Heart right ventricle (tissue), 16 donors: ENCODE data around the gene HABP2. TPM values are rescaled to one million over a fixed set of nuclear protein-coding genes. Genes with fewer than 3 reads are reported as not detected.

Experiments used
- ATAC-seq, 8 donors: fragments of 200-7000 bp; cut with Tn5 transposase; one replicate each; pipeline ENCODE4 v1.9.1; 2020; ENCODE audit warnings: mild to moderate bottlenecking in 8 of 8, moderate library complexity in 8 of 8, moderate number of reproducible peaks in 1 of 8
- DNase-seq, 2 donors: peaks; one replicate each; pipeline ENCODE4 v3.0.0-alpha.2; 2020
- H3K27ac ChIP-seq, 10 donors: fragments of 200-600 bp; sonication (generic) in 2 of 10; one replicate each; pipeline versions ENCODE4 v1.5.0 to v1.8.0; 2020 to 2022; ENCODE audit warnings: mild to moderate bottlenecking in 3 of 10
- H3K27me3 ChIP-seq, 7 donors: fragments of 200-600 bp; one replicate each; pipeline ENCODE4 v1.8.0; 2021 to 2022; ENCODE audit warnings: mild to moderate bottlenecking in 2 of 7
- H3K36me3 ChIP-seq, 9 donors: fragments of 200-600 bp; sonication (generic) in 1 of 9; one replicate each; pipeline versions ENCODE4 v1.5.0 to v1.8.0; 2020 to 2022; ENCODE audit warnings: mild to moderate bottlenecking in 2 of 9
- H3K4me1 ChIP-seq, 9 donors: fragments of 200-600 bp; sonication (generic) in 1 of 9; one replicate each; pipeline versions ENCODE4 v1.5.0 to v1.8.0; 2020 to 2022; ENCODE audit warnings: mild to moderate bottlenecking in 4 of 9
- H3K4me3 ChIP-seq, 10 donors: fragments of 200-600 bp; sonication (generic) in 2 of 10; one replicate each; pipeline versions ENCODE4 v1.5.0 to v1.8.0; 2020 to 2022; ENCODE audit warnings: mild to moderate bottlenecking in 7 of 10, moderate library complexity in 2 of 10
- H3K9me3 ChIP-seq, 11 donors: fragments of 200-600 bp in 10 of 11; sonication (generic) in 2 of 11; one replicate each; pipeline versions ENCODE4 v1.5.0 to v1.8.0; 2013 to 2022; ENCODE audit warnings: mild to moderate bottlenecking in 2 of 11, control low read depth in 1 of 11, moderate library complexity in 1 of 11
- WGBS, 2 donors: extraction: QIAGEN DNeasy Blood & Tissue Kit; methylation state at CpG; one replicate each; pipeline ENCODE4 v1.1.7; 2013; ENCODE audit warnings: inconsistent platforms in 1 of 2; 5-methylcytosine and 5-hydroxymethylcytosine counted together
- intact Hi-C, 10 donors: fragments of 100-400 bp; cut with DNase I; formaldehyde crosslinking; loops; one replicate each; pipeline versions ENCODE4 v1.11.1 to v1.14.2; 2022
- polyA plus RNA-seq, 2 donors: library from polyadenylated mRNA; stranded (reverse); fragments of 200-250 nt; gene quantifications; one replicate each; pipeline ENCODE4 v1.2.3, GENCODE V29; 2013
- total RNA-seq, 10 donors: library from RNA; stranded (reverse); fragmentation: NEBNext Ultra II Directional in 3 of 10; extraction: Animal tissue kit (Norgen Biotek cat#: 25700) in 3 of 10; gene quantifications; one replicate each; pipeline versions ENCODE4 v1.2.1 to v1.2.4, GENCODE V29; 2021 to 2023
- TF ChIP-seq, protein P1 (sequence below), 9 donors: fragments of 200-600 bp; sonication (generic) in 2 of 9; IDR thresholded peaks; one replicate each; pipeline versions ENCODE4 v1.5.0 to v1.8.0; 2021 to 2022; ENCODE audit warnings: antibody characterized with exemption in 9 of 9, mild to moderate bottlenecking in 5 of 9, moderate library complexity in 1 of 9
- donor health status: Arrhythmogenic right ventricular cardiomyopathy.
- donor health status: ischemic (EF 13 %, LVEDD 7.1; RV severe dilation, severe dysfunction).
- donor health status: healthy with polysubstance abuse.
- donor health status: DM: no; HTN: yes; CAD: no.
- donor health status: DM: no; HTN: no; CAD: no.
- donor health status: ischemic (EF 25% LVEDD 6.9; RV normal size, moderate dysfunction).
- donor health status: ischemic (EF 25% LVEDD 5.7; RV mildly dilated, moderate dysfunction).
- donor health status: healthy.
- donor health status: DM: yes; HTN: yes; CAD: no.
- donor health status: Ischemic cardiomyopathy.
- donor health status: ischemic (EF 35%, LVEDD 5.7; RV mildly dilated, moderate dysfunction).
- donor health status: nonischemic (EF 11% LVEDD 7.7; RV severe dilation, severe dysfunction).
- donor health status: DM: yes; HTN: yes; CAD: no.
- donor health status: PGD.
- donor health status: ischemic (EF 29% LVEDD 5.4; RV normal size, mild dysfunction).
- donor health status: nonischemic (EF 23%, LVEDD 6.1; RV moderate dilation, normal function).

Gene HABP2
- total and polyA plus RNA-seq, 12 donors: 0.12 to 0.51 TPM; not detected in 10

DNA sequence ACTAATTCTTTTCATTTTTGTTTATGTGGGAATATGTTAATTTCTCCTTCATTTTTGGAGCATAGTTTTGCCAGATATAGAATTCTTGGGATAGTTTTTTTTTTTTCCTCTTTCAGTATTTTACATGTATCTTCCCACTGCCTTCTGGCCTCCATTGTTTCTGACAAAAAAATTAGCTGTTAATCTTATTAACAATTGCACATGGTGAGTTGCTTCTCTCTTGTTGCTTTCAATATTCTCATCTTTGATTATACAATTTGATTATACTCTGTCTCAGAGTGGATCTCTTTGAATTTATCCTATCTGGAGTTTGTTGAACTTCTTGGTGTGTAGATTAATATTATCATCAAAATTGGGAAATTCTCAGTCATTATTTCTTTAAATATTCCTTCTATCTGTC, 41.4 kb upstream of the HABP2 start:
- Histone ChIP-seq H3K27me3 (peaks cover 0 to 4% (median 0%) of the 10 kb centered on the region in 7 donors), H3K9me3 (peaks cover 0 to 28% (median 7%) of the 10 kb centered on the region in 11 donors), H3K4me1 (no peaks in the 10 kb centered on the region), H3K4me3 (no peak overlapping the region), H3K27ac (no peak overlapping the region), H3K36me3 (no peaks in the 10 kb centered on the region)
- ATAC-seq: no peak
- no peak for DNase-seq
- intact Hi-C loops: loop anchor here in 1 of 10 donors (10.0 kb wide), 1 partner anchor 947 kb away; no protein-coding TSS in a partner anchor
- TF ChIP-seq, protein P1, sequence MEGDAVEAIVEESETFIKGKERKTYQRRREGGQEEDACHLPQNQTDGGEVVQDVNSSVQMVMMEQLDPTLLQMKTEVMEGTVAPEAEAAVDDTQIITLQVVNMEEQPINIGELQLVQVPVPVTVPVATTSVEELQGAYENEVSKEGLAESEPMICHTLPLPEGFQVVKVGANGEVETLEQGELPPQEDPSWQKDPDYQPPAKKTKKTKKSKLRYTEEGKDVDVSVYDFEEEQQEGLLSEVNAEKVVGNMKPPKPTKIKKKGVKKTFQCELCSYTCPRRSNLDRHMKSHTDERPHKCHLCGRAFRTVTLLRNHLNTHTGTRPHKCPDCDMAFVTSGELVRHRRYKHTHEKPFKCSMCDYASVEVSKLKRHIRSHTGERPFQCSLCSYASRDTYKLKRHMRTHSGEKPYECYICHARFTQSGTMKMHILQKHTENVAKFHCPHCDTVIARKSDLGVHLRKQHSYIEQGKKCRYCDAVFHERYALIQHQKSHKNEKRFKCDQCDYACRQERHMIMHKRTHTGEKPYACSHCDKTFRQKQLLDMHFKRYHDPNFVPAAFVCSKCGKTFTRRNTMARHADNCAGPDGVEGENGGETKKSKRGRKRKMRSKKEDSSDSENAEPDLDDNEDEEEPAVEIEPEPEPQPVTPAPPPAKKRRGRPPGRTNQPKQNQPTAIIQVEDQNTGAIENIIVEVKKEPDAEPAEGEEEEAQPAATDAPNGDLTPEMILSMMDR (IDR thresholded peaks at IDR 0.05): no peak

DNA sequence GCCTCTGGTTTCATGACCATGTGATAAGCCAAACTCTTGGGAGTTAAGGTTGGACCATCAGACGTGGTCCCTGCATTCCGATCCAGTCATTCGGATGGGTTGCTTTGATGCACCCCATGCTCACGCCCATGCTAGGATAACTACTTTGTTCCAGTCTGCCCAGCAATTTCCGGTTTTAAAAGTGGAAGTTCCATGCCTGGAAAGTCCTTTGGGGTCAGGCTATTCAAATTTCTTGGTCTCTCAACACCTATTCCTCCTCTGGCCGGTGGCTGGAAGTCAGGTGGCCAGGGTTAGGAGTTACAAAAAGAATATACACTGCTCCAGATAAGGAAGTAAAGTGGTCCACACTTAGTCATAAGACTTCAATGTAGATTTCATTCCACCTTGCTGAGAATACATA, 37.7 kb upstream of the HABP2 start:
- H3K36me3 ChIP-seq: no peaks in the 10 kb centered on the region
- H3K27ac ChIP-seq: no peak overlapping the region
- intact Hi-C loops: loop anchor here in 2 of 10 donors (5.0 to 10.0 kb wide), 2 partner anchors 63 to 950 kb away; no protein-coding TSS in a partner anchor
- TF ChIP-seq, protein P1 (IDR thresholded peaks at IDR 0.05): no peak
- no peak for ATAC-seq
- H3K4me1 ChIP-seq: no peaks in the 10 kb centered on the region
- peaks cover 0 to 4% (median 0%) of the 10 kb centered on the region in 7 donors for H3K27me3 ChIP-seq
- WGBS, 2 donors: 69 to 70% methylated on average over 6 of the region's 6 CpGs
- no peak for DNase-seq
- peaks cover 0 to 26% (median 7%) of the 10 kb centered on the region in 11 donors for H3K9me3 ChIP-seq
- no peak overlapping the region for H3K4me3 ChIP-seq

DNA sequence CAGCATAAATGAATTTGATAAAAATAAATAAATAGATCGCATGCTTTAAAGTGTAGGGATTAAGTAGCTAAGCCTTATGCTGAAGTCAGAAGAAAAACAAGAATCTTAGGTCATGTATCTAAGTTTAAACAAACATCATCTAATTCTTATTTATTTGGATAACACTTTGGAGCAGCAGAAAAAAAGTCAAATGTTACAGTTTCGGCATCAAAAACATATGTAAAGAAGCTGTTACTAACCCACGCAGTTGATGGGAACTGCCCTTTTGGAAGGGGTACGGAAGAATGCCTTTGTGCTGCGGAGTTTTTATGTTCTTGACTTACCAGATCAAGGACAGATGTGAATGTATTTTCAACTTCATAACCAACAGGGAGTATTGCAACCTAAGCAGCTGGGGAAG, 37.3 kb upstream of the HABP2 start:
- Histone ChIP-seq H3K4me3 (no peak overlapping the region), H3K4me1 (peaks cover 0 to 4% (median 0%) of the 10 kb centered on the region in 9 donors), H3K9me3 (peaks cover 0 to 22% (median 7%) of the 10 kb centered on the region in 11 donors), H3K27ac (no peak overlapping the region), H3K27me3 (peaks cover 0 to 4% (median 0%) of the 10 kb centered on the region in 7 donors), H3K36me3 (no peaks in the 10 kb centered on the region)
- 82 to 85% methylated on average over 5 of the region's 5 CpGs for WGBS, 2 donors
- DNase-seq: no peak
- ATAC-seq: no peak
- intact Hi-C loops: loop anchor here in 2 of 10 donors (5.0 to 10.0 kb wide), 2 partner anchors 63 to 951 kb away; no protein-coding TSS in a partner anchor
- TF ChIP-seq, protein P1 (IDR thresholded peaks at IDR 0.05): no peak

DNA sequence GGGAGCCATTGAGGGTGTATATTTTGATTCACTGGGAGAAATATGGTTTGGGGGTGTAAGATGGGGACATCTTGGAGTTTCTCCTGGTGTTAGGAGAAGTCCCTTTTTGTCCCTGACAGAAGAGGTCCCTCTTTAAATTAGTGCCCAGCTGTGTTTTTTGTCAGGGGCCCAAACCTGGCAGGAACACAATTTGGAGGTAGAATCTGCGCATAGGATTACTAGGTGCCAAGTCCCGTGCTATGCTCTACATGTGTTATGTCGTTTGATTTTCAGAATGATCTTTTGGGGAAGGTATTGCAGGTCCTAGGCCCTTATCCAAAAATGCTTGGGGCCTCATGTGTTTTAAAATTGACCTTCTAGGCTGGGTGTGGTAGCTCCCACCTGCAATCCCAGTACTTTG, 36.8 kb upstream of the HABP2 start:
- Histone ChIP-seq H3K27me3 (peaks cover 0 to 4% (median 0%) of the 10 kb centered on the region in 7 donors), H3K9me3 (peaks cover 0 to 17% (median 7%) of the 10 kb centered on the region in 11 donors), H3K36me3 (no peaks in the 10 kb centered on the region), H3K4me1 (peaks cover 0 to 8% (median 4%) of the 10 kb centered on the region in 9 donors), H3K4me3 (no peak overlapping the region), H3K27ac (no peak overlapping the region)
- 91 to 93% methylated on average over 3 of the region's 3 CpGs for WGBS, 2 donors
- TF ChIP-seq, protein P1 (IDR thresholded peaks at IDR 0.05): no peak
- DNase-seq (no peak), ATAC-seq (no peak)
- intact Hi-C loops: loop anchor here in 2 of 10 donors (5.0 to 10.0 kb wide), 2 partner anchors 64 to 951 kb away; no protein-coding TSS in a partner anchor
